Ascending aorta (tissue), 2 donors: ENCODE measurements around the gene KLC1. TPM values are rescaled to one million over a fixed set of nuclear protein-coding genes. Genes with fewer than 3 reads are reported as not detected.

Source experiments
- DNase-seq, 2 donors: peaks; one replicate each; pipeline ENCODE4 v3.0.0-alpha.2; 2019; ENCODE audit warnings: low spot score in 2 of 2
- H3K27ac ChIP-seq, 2 donors: fragments of 200-600 bp; sonication (generic); one replicate each; pipeline ENCODE4 v1.5.1; 2016 to 2017; ENCODE audit warnings: mild to moderate bottlenecking in 1 of 2
- H3K27me3 ChIP-seq: fragments of 200-600 bp; sonication (generic); one replicate; pipeline ENCODE4 v1.5.1; 2017
- H3K36me3 ChIP-seq, 2 donors: fragments of 200-600 bp; sonication (generic); one replicate each; pipeline ENCODE4 v1.5.1; 2016
- H3K4me1 ChIP-seq, 2 donors: fragments of 200-600 bp; sonication (generic); one replicate each; pipeline ENCODE4 v1.5.1; 2016 to 2017; ENCODE audit warnings: mild to moderate bottlenecking in 1 of 2
- H3K4me3 ChIP-seq, 2 donors: fragments of 200-600 bp; sonication (generic); one replicate each; pipeline ENCODE4 v1.5.1; 2016 to 2017; ENCODE audit warnings: mild to moderate bottlenecking in 1 of 2
- H3K9me3 ChIP-seq, 2 donors: fragments of 200-600 bp; sonication (generic); one replicate each; pipeline ENCODE4 v1.5.1; 2016
- intact Hi-C: fragments of 100-400 bp; cut with DNase I; formaldehyde crosslinking; loops from one replicate; pipeline ENCODE4 v1.15.1; 2023
- total RNA-seq: library from RNA; depleted of rRNA; stranded (reverse); fragments of >200 nt; gene quantifications from one replicate; pipeline ENCODE4 v1.1.0, GENCODE V29; 2016
- TF ChIP-seq, protein P1 (sequence below), 3 experiments: fragments of 200-600 bp in 2 of 3; fragments of 450-650 bp in 1 of 3; sonication (generic) in 2 of 3; IDR thresholded peaks; one replicate each; pipeline ENCODE4 v1.5.1; 2016 to 2019; ENCODE audit warnings: antibody characterized with exemption in 3 of 3, mild to moderate bottlenecking in 1 of 3, moderate library complexity in 1 of 3

KLC1 gene
- total RNA-seq, 1 donor from 2014 or later, result 302 TPM

DNA sequence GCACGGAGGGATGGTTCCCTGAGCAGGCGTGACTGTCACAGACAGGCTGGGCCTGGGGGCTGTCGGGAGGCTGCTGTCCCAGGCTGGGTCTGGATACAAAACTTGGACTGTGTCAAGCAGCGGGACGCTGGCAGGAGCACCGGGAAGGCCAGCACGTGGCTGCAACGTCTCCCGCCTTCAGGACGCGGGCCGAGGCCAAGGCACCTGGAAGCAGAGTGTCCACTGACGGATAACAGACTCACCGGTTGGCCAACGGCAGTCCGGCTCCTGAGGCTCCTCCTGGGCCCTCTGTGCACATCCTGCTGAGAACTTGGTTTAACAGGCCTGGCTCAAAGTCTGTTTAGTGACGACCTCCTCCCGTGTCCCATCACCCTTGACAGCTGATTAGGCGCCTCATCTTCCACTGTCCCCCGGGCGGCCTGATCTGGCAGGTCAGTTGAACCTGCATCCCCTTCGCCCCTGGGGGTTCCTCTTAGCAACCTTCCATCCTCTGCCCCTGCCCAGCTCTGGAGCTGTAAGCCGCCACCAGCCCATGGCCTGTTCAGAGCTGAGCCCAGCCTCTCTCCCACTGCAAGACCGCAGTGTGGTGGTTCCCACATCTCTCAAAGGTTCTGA, 83.7 kb downstream of the KLC1 start:
- H3K4me1 ChIP-seq, result peaks cover 27 to 40% of the 10 kb centered on the region in 2 donors
- H3K4me3 ChIP-seq, result peak overlapping the region in 1 of 2 donors; percentile 2
- TF ChIP-seq, protein P1, sequence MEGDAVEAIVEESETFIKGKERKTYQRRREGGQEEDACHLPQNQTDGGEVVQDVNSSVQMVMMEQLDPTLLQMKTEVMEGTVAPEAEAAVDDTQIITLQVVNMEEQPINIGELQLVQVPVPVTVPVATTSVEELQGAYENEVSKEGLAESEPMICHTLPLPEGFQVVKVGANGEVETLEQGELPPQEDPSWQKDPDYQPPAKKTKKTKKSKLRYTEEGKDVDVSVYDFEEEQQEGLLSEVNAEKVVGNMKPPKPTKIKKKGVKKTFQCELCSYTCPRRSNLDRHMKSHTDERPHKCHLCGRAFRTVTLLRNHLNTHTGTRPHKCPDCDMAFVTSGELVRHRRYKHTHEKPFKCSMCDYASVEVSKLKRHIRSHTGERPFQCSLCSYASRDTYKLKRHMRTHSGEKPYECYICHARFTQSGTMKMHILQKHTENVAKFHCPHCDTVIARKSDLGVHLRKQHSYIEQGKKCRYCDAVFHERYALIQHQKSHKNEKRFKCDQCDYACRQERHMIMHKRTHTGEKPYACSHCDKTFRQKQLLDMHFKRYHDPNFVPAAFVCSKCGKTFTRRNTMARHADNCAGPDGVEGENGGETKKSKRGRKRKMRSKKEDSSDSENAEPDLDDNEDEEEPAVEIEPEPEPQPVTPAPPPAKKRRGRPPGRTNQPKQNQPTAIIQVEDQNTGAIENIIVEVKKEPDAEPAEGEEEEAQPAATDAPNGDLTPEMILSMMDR (IDR thresholded peaks at IDR 0.05), result no peak
- H3K27ac ChIP-seq, result peak overlapping the region; percentile 81 to 83
- no peaks in the 10 kb centered on the region for H3K9me3 ChIP-seq
- intact Hi-C loops, result loop anchor here (10.0 kb wide), 1 partner anchor 378 kb away; the partner anchor contains the start of gene EIF5
- H3K36me3 ChIP-seq, result peaks cover 0 to under 1% of the 10 kb centered on the region in 2 donors
- H3K27me3 ChIP-seq, result no peaks in the 10 kb centered on the region
- DNase-seq, result no peak

DNA sequence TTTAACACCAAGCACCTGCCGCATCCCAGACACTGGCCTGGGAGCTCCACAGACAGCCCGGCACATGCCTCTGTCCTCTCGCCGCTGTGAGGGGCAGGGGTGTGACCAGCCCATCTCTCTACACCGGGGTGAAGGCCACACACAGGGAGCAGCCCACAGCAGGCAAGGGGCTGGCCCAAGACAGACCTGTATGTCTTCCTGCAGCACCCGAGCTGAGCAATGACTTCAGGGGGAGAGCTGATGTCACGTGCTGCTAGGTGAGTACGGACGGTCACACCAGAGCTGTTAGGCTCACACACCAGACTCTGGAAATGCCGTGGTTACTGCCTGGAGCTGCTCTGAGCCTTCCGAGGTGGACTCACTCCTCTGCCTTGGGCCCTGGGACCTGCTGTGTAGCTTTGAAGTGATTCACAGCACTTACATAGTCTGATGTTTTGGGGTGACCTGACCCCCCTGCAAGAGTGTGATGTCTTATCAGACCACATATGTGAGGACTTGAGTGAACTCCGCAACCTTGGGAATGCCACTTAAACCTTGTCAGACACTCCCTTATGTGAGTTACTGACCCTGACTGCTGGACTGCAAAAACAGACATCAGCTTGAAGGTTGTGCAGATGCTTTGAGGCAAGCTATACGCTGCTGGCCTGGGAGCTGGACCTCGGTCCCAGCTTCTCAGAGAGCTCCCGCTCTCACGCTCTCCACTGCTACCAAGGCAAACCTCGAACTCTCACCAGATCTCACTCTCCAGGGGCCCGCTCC, 84.5 kb downstream of the KLC1 start:
- Histone ChIP-seq H3K4me3 (no peak overlapping the region), H3K36me3 (no peaks in the 10 kb centered on the region), H3K27ac (peak overlapping the region in 1 of 2 donors; percentile 83), H3K4me1 (peaks cover 28 to 45% of the 10 kb centered on the region in 2 donors), H3K27me3 (no peaks in the 10 kb centered on the region), H3K9me3 (no peaks in the 10 kb centered on the region)
- no peak for DNase-seq
- TF ChIP-seq, protein P1 (IDR thresholded peaks at IDR 0.05), result no peak
- intact Hi-C loops, result loop anchor here (10.0 kb wide), 1 partner anchor 379 kb away; the partner anchor contains the start of gene EIF5

DNA sequence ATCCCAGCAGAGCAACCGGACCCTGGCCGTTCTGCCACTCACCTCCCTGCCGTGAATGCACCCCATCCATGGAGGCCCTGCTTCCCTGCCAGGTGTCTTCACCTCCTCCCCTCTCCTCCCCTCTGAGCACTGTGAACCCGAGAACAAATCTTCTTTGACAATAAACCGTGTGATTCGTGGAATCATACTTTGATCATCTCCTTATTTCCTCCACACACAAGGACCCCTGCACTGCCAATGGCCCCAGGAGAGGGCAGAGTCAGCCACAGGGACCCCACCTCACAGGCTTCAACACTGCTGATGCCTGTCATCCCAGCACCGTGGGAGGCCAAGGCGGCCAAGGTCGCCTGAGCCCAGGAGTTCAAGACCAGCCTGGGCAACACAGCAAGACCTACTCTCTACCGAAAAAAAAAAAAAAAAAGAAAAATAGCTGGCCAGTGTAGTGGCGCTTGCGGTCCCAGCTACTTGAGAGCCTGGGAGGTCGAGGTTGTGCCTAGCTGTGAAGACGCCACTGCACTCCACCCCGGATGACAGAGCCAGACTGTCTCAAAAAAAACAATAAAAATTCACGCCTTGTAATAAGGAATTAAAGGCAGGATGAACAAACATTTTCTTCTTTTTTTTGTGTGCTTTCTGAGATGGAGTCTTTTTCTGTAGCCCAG, 85.2 kb downstream of the KLC1 start:
- DNase-seq, result no peak
- intact Hi-C loops, result loop anchor here (10.0 kb wide), 1 partner anchor 379 kb away; the partner anchor contains the start of gene EIF5
- H3K4me3 ChIP-seq, result peak overlapping the region in 1 of 2 donors; percentile 99
- H3K36me3 ChIP-seq, result no peaks in the 10 kb centered on the region
- H3K27ac ChIP-seq, result no peak overlapping the region
- H3K4me1 ChIP-seq, result peaks cover 30 to 49% of the 10 kb centered on the region in 2 donors
- H3K9me3 ChIP-seq, result no peaks in the 10 kb centered on the region
- TF ChIP-seq, protein P1 (IDR thresholded peaks at IDR 0.05), result no peak
- H3K27me3 ChIP-seq, result no peaks in the 10 kb centered on the region

DNA sequence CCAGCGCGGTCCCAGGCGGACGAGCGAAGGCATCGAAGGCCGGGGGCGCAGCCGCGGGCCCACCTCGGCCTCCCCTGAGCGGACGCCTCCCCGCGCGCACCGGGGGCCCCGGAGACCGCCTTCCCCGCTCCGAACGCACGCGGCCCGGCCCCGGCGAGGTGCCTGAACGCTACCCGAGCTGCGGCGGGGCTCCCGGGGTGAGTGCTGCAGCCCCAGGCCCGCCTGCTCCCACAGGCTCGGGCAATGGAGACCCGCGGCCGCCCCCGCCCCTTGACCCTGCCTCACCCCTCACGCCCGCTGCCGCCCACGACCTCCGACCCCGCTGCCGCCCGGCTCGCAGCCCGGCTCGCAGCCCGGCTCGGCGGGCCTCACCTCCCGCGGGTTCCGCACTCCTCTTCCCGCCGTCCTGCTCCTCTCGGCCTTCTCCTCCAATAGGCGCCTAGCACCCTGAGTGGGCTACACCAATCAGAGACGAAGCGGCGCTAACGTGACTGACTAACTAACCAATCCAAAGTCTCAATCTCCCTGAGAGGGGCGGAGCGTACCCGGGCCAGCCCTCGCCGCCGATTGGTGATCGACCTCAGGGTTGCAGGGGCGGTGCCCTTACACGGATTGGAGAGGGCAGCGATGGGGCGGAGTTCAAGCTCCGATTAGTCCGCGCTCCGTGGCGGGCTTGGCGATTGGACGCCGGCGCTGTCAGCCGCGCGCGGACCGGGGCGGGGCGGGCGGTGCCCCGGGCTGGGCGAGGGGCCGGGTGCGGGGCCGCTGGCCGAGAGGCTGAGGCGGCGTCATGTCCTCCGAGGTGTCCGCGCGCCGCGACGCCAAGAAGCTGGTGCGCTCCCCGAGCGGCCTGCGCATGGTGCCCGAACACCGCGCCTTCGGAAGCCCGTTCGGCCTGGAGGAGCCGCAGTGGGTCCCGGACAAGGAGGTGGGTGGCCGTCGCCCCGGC, 86.3 kb downstream of the KLC1 start, which contains the start of the genes XRCC3 and ZFYVE21:
Gene XRCC3 (minus strand): TSS at position 400 of the 949 bp plus-strand sequence. CDS start 4,364 bp downstream, outside the sequence.
Gene ZFYVE21 (plus strand): TSS at position 759 of the 949 bp plus-strand sequence. CDS start 32 bp downstream, at position 791.
- Histone ChIP-seq H3K27ac (peak within 1 kb of the TSS; percentile 77 to 90), H3K36me3 (no peaks in the 10 kb centered on the region), H3K4me3 (peak within 1 kb of the TSS; percentile 94 to 99), H3K4me1 (peaks cover 30 to 53% of the 10 kb centered on the region in 2 donors), H3K27me3 (no peaks in the 10 kb centered on the region), H3K9me3 (no peaks in the 10 kb centered on the region)
- TF ChIP-seq, protein P1 (IDR thresholded peaks at IDR 0.05), result no peak
- intact Hi-C loops, result loop anchor here (5.0 to 10.0 kb wide), 4 partner anchors 88 to 381 kb away; partner anchors contain the start of genes BAG5, COA8, EIF5 and KLC1
- DNase-seq, result peak; percentile 99 to 100
